Fibroblast of lung (primary cell): Measurements from ENCODE around the gene LRP8. TPM values are rescaled to one million over a fixed set of nuclear protein-coding genes. Genes with fewer than 3 reads are reported as not detected.

Source experiments
- DNase-seq, 2 donors: peaks; one replicate each; pipeline versions ENCODE4 v3.0.0 to v3.0.0-alpha.2; 2010; ENCODE audit warnings: low read depth in 2 of 2
- H2AFZ ChIP-seq: 2 replicates; pipeline ENCODE4 v1.5.1; 2012; ENCODE audit warnings: low read length, control low read depth, inconsistent platforms
- H3K27ac ChIP-seq: 2 replicates; pipeline ENCODE4 v1.5.1; 2011; ENCODE audit warnings: low read length, control low read depth; ENCODE audit not compliant: insufficient read depth
- H3K27me3 ChIP-seq: 2 replicates; pipeline ENCODE4 v1.5.1; 2011; ENCODE audit warnings: mild to moderate bottlenecking, low read length; ENCODE audit not compliant: control insufficient read depth, insufficient read depth
- H3K36me3 ChIP-seq: 2 replicates; pipeline ENCODE4 v1.5.1; 2011; ENCODE audit warnings: low read length; ENCODE audit not compliant: control insufficient read depth, insufficient read depth
- H3K4me1 ChIP-seq: 2 replicates; pipeline ENCODE4 v1.5.1; 2011; ENCODE audit warnings: low read length; ENCODE audit not compliant: control insufficient read depth, insufficient read depth; ENCODE audit errors: extremely low read depth
- H3K4me2 ChIP-seq: 2 replicates; pipeline ENCODE4 v1.5.1; 2011; ENCODE audit warnings: low read length, control low read depth; ENCODE audit not compliant: insufficient read depth; ENCODE audit errors: extremely low read depth
- H3K4me3 ChIP-seq, 4 experiments: fragments of 200-600 bp in 1 of 4; sonication (generic) in 1 of 4; replicated peaks in 1 of 4; 2 replicates each; pipeline ENCODE4 v1.5.1; 2011 to 2016; ENCODE audit warnings: low read length in 4 of 4, low read depth in 3 of 4, mild to moderate bottlenecking in 3 of 4, control low read depth in 2 of 4, inconsistent platforms in 1 of 4, mixed read lengths in 1 of 4; ENCODE audit not compliant: insufficient read depth in 1 of 4; ENCODE audit errors: control extremely low read depth in 1 of 4
- H3K79me2 ChIP-seq: 2 replicates; pipeline ENCODE4 v1.5.1; 2012; ENCODE audit warnings: mild to moderate bottlenecking, low read length, inconsistent platforms; ENCODE audit not compliant: control insufficient read depth, insufficient read depth
- H3K9ac ChIP-seq: 2 replicates; pipeline ENCODE4 v1.5.1; 2011; ENCODE audit warnings: mild to moderate bottlenecking, low read length, control low read depth; ENCODE audit not compliant: insufficient read depth
- H3K9me3 ChIP-seq: 2 replicates; pipeline ENCODE4 v1.5.1; 2012; ENCODE audit warnings: low read depth, low read length; ENCODE audit not compliant: control insufficient read depth, insufficient read depth
- H4K20me1 ChIP-seq: 2 replicates; pipeline ENCODE4 v1.5.1; 2011; ENCODE audit warnings: low read length; ENCODE audit not compliant: control insufficient read depth, insufficient read depth; ENCODE audit errors: extremely low read depth
- EZH2 ChIP-seq: IDR thresholded peaks from 2 replicates; pipeline ENCODE4 v1.5.1; 2012; ENCODE audit warnings: low read length, control low read depth, mild to moderate bottlenecking; ENCODE audit errors: missing control alignments
- polyA plus RNA-seq, 2 donors: library from polyadenylated mRNA; depleted of rRNA in 1 of 2; stranded (reverse) in 1 of 2; unstranded in 1 of 2; fragments of >200 nt; gene quantifications; 2 replicates each; pipeline ENCODE4 v1.2.1, GENCODE V29; 2011 to 2012; ENCODE audit warnings: missing spikeins in 1 of 2
- total RNA-seq: library from RNA; depleted of rRNA; stranded (reverse); fragments of >200 nt; gene quantifications from 2 replicates; pipeline ENCODE4 v1.2.1, GENCODE V29; 2014
- TF ChIP-seq, protein P1 (sequence below), 2 donors: IDR thresholded peaks in 1 of 2; conservative IDR thresholded peaks in 1 of 2; 1 replicate in 1 of 2; 2 replicates in 1 of 2; pipeline ENCODE4 v1.5.1; 2011 to 2012; ENCODE audit warnings: low read length in 2 of 2, control low read depth in 1 of 2, inconsistent platforms in 1 of 2, low read depth in 1 of 2, mild to moderate bottlenecking in 1 of 2

LRP8 gene
- total and polyA plus RNA-seq, 2 donors (not counting 1 experiment from before 2014, with no cell fraction given), result 8.4 to 10.3 TPM

DNA sequence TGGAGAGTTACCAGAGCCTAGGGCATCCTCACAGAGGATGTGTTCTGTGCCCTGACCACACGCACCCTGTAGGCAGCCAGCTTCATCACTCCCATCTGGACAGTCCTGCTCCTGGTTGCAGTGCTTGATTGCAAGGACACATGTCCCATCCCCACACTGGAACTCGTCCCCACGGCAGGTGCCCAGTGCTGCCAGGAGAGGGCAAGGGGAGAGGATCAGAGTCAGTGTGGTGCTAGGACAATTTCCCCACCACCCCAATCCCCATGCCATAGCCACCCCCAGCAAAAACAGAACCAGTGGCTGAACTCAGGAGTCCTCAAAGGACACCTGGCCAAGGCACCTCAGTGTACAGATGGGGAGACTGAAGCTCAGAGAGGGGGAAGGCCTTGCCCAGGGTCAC, 52.3 kb downstream of the LRP8 start:
- H3K4me3 ChIP-seq, result no peak overlapping the region
- no peak for DNase-seq
- no peaks in the 10 kb centered on the region for H4K20me1 ChIP-seq

DNA sequence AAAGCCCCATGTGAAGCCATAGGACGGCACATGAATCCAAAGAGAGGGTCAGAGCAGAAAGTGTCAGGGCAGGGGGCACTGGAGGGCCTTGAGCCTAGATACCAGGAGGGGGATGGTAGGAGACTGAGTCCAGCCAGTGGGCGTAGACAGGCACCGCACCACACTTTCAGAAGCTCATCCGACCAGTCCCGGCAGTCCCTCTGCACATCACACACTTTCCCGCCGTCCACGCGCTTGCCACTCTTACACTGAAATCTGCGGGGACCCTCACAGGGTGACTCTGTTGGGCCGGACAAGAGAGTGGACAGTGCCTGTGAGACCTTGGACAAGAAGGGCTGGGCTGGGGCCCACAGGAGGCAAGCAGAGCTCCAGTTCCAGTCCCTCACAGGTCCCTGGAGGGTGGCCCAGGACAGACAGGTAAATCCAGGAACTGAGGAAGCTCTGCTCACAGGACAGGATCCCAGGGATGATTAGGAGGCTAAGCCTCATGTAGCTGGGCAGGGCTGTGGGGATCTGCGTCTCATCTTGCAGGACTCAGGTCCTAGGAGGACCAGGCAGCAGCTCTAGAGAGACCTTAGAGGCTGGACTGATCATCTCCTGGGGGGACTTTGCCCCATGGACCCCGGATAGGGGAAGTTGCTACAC, 53.2 kb downstream of the LRP8 start:
- Histone ChIP-seq H2AFZ (no peak overlapping the region), H3K79me2 (no peaks in the 10 kb centered on the region), H3K4me2 (no peak overlapping the region), H3K36me3 (peaks cover under 1% of the 10 kb centered on the region), H3K4me3 (no peak overlapping the region), H3K9ac (no peak overlapping the region), H3K27ac (no peak overlapping the region), H3K27me3 (no peaks in the 10 kb centered on the region), H4K20me1 (no peaks in the 10 kb centered on the region), H3K9me3 (no peaks in the 10 kb centered on the region), H3K4me1 (no peaks in the 10 kb centered on the region)
- TF ChIP-seq, protein P1, sequence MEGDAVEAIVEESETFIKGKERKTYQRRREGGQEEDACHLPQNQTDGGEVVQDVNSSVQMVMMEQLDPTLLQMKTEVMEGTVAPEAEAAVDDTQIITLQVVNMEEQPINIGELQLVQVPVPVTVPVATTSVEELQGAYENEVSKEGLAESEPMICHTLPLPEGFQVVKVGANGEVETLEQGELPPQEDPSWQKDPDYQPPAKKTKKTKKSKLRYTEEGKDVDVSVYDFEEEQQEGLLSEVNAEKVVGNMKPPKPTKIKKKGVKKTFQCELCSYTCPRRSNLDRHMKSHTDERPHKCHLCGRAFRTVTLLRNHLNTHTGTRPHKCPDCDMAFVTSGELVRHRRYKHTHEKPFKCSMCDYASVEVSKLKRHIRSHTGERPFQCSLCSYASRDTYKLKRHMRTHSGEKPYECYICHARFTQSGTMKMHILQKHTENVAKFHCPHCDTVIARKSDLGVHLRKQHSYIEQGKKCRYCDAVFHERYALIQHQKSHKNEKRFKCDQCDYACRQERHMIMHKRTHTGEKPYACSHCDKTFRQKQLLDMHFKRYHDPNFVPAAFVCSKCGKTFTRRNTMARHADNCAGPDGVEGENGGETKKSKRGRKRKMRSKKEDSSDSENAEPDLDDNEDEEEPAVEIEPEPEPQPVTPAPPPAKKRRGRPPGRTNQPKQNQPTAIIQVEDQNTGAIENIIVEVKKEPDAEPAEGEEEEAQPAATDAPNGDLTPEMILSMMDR (conservative IDR thresholded peaks at IDR 0.05 in 1 of 2, IDR thresholded peaks at IDR 0.05 in 1 of 2; ENCODE audit: low read depth in 1 of 2, low read length in 2 of 2), result no peak
- TF ChIP-seq EZH2, result no peak
- DNase-seq, result no peak

More for the DNA sequence above, 52.3 kb downstream of the LRP8 start:
- TF ChIP-seq, protein P1 (conservative IDR thresholded peaks at IDR 0.05 in 1 of 2, IDR thresholded peaks at IDR 0.05 in 1 of 2; ENCODE audit: low read depth in 1 of 2, low read length in 2 of 2), result no peak
- TF ChIP-seq EZH2, result no peak
- H3K27ac ChIP-seq, result no peak overlapping the region
- H3K27me3 ChIP-seq, result no peaks in the 10 kb centered on the region
- H3K9me3 ChIP-seq, result no peaks in the 10 kb centered on the region
- H3K4me2 ChIP-seq, result no peak overlapping the region
- H3K79me2 ChIP-seq, result no peaks in the 10 kb centered on the region
- peaks cover 2% of the 10 kb centered on the region for H3K36me3 ChIP-seq
- no peak overlapping the region for H3K9ac ChIP-seq
- H3K4me1 ChIP-seq, result no peaks in the 10 kb centered on the region
- no peak overlapping the region for H2AFZ ChIP-seq

DNA sequence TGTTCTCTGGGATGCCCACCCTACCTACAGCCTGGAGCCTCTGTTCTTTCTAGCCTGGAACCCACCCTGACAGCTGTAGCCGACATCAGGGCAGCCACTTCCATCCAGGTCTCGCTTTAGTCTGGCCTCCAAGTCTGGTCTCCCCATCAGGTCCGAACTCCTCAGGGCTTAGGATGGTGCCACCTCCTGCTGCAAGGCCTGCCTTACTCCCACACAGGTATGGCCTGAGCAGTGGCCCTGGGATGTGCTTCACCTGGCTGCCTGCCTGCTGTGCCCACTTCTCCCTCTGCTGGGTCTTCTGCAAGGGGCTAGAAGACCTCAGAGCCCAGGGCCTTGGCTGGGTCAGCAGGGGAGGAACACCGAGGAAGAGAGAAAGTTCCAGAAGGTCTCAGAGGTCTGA, 53.8 kb downstream of the LRP8 start:
- TF ChIP-seq EZH2, result no peak
- TF ChIP-seq, protein P1 (conservative IDR thresholded peaks at IDR 0.05 in 1 of 2, IDR thresholded peaks at IDR 0.05 in 1 of 2; ENCODE audit: low read depth in 1 of 2, low read length in 2 of 2), result no peak
- no peak for DNase-seq
- Histone ChIP-seq H3K4me3 (no peak overlapping the region), H3K4me1 (no peaks in the 10 kb centered on the region), H3K9ac (no peak overlapping the region), H3K27me3 (no peaks in the 10 kb centered on the region), H3K36me3 (no peaks in the 10 kb centered on the region), H2AFZ (no peak overlapping the region), H3K4me2 (no peak overlapping the region), H3K79me2 (no peaks in the 10 kb centered on the region), H3K27ac (no peak overlapping the region), H3K9me3 (no peaks in the 10 kb centered on the region), H4K20me1 (no peaks in the 10 kb centered on the region)
